HCT116 (cell line): Measurements from ENCODE around the gene GNS.

Experiments
- CTCF ChIP-seq, 3 experiments: fragments of 200-600 bp in 1 of 3; sonication (generic) in 1 of 3; IDR thresholded peaks in 2 of 3; conservative IDR thresholded peaks in 1 of 3; 2 replicates each; pipeline ENCODE4 v1.5.1; 2012 to 2017; ENCODE audit warnings: low read depth in 2 of 3, low read length in 2 of 3, antibody characterized with exemption in 1 of 3, borderline replicate concordance in 1 of 3, control low read depth in 1 of 3, mild to moderate bottlenecking in 1 of 3, mixed read lengths in 1 of 3, mixed run types in 1 of 3, moderate library complexity in 1 of 3; ENCODE audit not compliant: insufficient read depth in 1 of 3
- EZH2 ChIP-seq: fragments of 200-600 bp; sonication (generic); IDR thresholded peaks from 2 replicates; pipeline ENCODE4 v1.6.1; 2017; ENCODE audit warnings: antibody characterized with exemption, mixed run types
- EZH2phosphoT487 ChIP-seq: fragments of 200-600 bp; IDR thresholded peaks from 2 replicates; pipeline ENCODE4 v1.6.1; 2018; ENCODE audit warnings: antibody characterized with exemption, borderline replicate concordance
- FOSL1 ChIP-seq: IDR thresholded peaks from 2 replicates; pipeline ENCODE4 v1.6.1; 2012; ENCODE audit warnings: low read depth
- JUND ChIP-seq: IDR thresholded peaks from 2 replicates; pipeline ENCODE4 v1.6.1; 2012
- POLR2A ChIP-seq: IDR thresholded peaks from 2 replicates; pipeline ENCODE4 v1.7.0; 2011; ENCODE audit warnings: borderline replicate concordance; ENCODE audit not compliant: insufficient read depth, insufficient read length; ENCODE audit errors: extremely low read depth
- POLR2AphosphoS5 ChIP-seq: IDR thresholded peaks from 2 replicates; pipeline ENCODE4 v1.6.1; 2011; ENCODE audit warnings: mild to moderate bottlenecking, low read depth, low read length, moderate library complexity
- RAD21 ChIP-seq: IDR thresholded peaks from 2 replicates; pipeline ENCODE4 v1.6.1; 2012; ENCODE audit warnings: low read depth, mild to moderate bottlenecking
- REST ChIP-seq: IDR thresholded peaks from 2 replicates; pipeline ENCODE4 v1.6.1; 2012; ENCODE audit warnings: low read depth
- SP1 ChIP-seq: IDR thresholded peaks from 2 replicates; pipeline ENCODE4 v1.6.1; 2012; ENCODE audit warnings: low read depth
- SRF ChIP-seq: IDR thresholded peaks from 2 replicates; pipeline ENCODE4 v1.6.1; 2012; ENCODE audit warnings: low read depth
- YY1 ChIP-seq: IDR thresholded peaks from 2 replicates; pipeline ENCODE4 v1.6.1; 2011; ENCODE audit warnings: low read length, low read depth, moderate library complexity, mild to moderate bottlenecking; ENCODE audit not compliant: insufficient replicate concordance; ENCODE audit errors: extremely low read depth
- ZBTB33 ChIP-seq: IDR thresholded peaks from 2 replicates; pipeline ENCODE4 v1.6.1; 2011; ENCODE audit warnings: mild to moderate bottlenecking, low read length, moderate library complexity; ENCODE audit not compliant: insufficient replicate concordance; ENCODE audit errors: extremely low read depth
- ZNF274 ChIP-seq: fragments of 200-500 bp; sonication (Bioruptor generic); IDR thresholded peaks from 2 replicates; pipeline ENCODE4 v1.6.1; 2014; ENCODE audit warnings: mild to moderate bottlenecking, low read depth, low read length, inconsistent platforms

GRCh38 chr12:64806593-64807460, 47.6 kb upstream of the GNS start:
- TF ChIP-seq CTCF (IDR thresholded peaks at IDR 0.05 in 2 of 3, conservative IDR thresholded peaks at IDR 0.05 in 1 of 3; ENCODE audit: borderline replicate concordance in 1 of 3, insufficient read depth in 1 of 3, low read depth in 2 of 3, low read length in 2 of 3) (no peak), SP1 (no peak), YY1 (no peak), JUND (no peak), POLR2A (no peak), RAD21 (no peak), ZBTB33 (no peak), EZH2phosphoT487 (no peak), EZH2 (no peak), SRF (no peak), POLR2AphosphoS5 (no peak), REST (no peak), ZNF274 (no peak), FOSL1 (no peak)
